Left lung (tissue), 14 donors: ENCODE data around the gene SAMD10. TPM values are rescaled to one million over a fixed set of nuclear protein-coding genes. Genes with fewer than 3 reads are reported as not detected.
A peak's percentile ranks its signal among the peaks of the same experiment; 100 is the strongest.

Experiments
- ATAC-seq: fragments of 200-7000 bp; cut with Tn5 transposase; one replicate; pipeline ENCODE4 v1.9.1; 2020; ENCODE audit warnings: moderate library complexity
- DNase-seq, 4 donors: peaks; one replicate each; pipeline ENCODE4 v3.0.0-alpha.2; 2013 to 2020
- H3K27ac ChIP-seq, 2 donors: fragments of 200-600 bp; sonication (generic) in 1 of 2; one replicate each; pipeline versions ENCODE4 v1.5.0 to v1.8.0; 2020 to 2021
- H3K27me3 ChIP-seq, 2 donors: fragments of 200-600 bp; sonication (generic) in 1 of 2; one replicate each; pipeline versions ENCODE4 v1.5.0 to v1.8.0; 2020 to 2021
- H3K36me3 ChIP-seq, 2 donors: fragments of 200-600 bp; sonication (generic) in 1 of 2; one replicate each; pipeline versions ENCODE4 v1.5.0 to v1.8.0; 2020 to 2021
- H3K4me1 ChIP-seq, 2 donors: fragments of 200-600 bp; one replicate each; pipeline ENCODE4 v1.8.0; 2021
- H3K4me3 ChIP-seq, 2 donors: fragments of 200-600 bp; sonication (generic) in 1 of 2; one replicate each; pipeline versions ENCODE4 v1.5.0 to v1.8.0; 2020 to 2021; ENCODE audit warnings: mild to moderate bottlenecking in 1 of 2
- H3K9me3 ChIP-seq, 2 donors: fragments of 200-600 bp; sonication (generic) in 1 of 2; one replicate each; pipeline versions ENCODE4 v1.5.0 to v1.8.0; 2020 to 2021
- CTCF ChIP-seq, 2 donors: fragments of 200-600 bp; sonication (generic) in 1 of 2; IDR thresholded peaks; one replicate each; pipeline versions ENCODE4 v1.5.0 to v1.8.0; 2021; ENCODE audit warnings: antibody characterized with exemption in 2 of 2
- intact Hi-C, 2 donors: fragments of 100-400 bp; cut with DNase I; formaldehyde crosslinking; loops; one replicate each; pipeline versions ENCODE4 v1.11.2 to v1.14.2; 2022
- long read RNA-seq, 12 donors: library from polyadenylated mRNA in 2 of 12; unstranded in 2 of 12; transcript quantifications; one replicate each; pipeline ENCODE4 v2.0.0 and lab custom pipeline, GENCODE V29; 2019 to 2026
- polyA plus RNA-seq, 6 donors: library from polyadenylated mRNA; unstranded; fragments of 120-200 nt; gene quantifications; one replicate each; pipeline ENCODE4 v1.2.1, GENCODE V29; 2013; ENCODE audit not compliant: insufficient read length in 6 of 6
- total RNA-seq, 2 donors: library from RNA; stranded (reverse); fragmentation: NEBNext Ultra II Directional; extraction: Animal tissue kit (Norgen Biotek cat#: 25700); gene quantifications; one replicate each; pipeline ENCODE4 v1.2.1, GENCODE V29; 2021
- donor health status: DM: no; HTN: yes; CAD: no.
- donor health status: DM: no; HTN: no; CAD: no.

The SAMD10 gene
- total RNA-seq (1 to 10 TPM; 4.6 to 6.0 TPM), polyA plus RNA-seq (10 to 100 TPM in 1 of 6 donors, 1 to 10 TPM in 5; 5.7 to 10.5 (median 8.0) TPM)
- long read RNA-seq, donor 1, partial matches to known transcripts = 0 of 3 reads
- long read RNA-seq, donor 1, other reads (novel, unspliced or antisense) = 0 of 3 reads
- long read RNA-seq, donor 2, partial matches to known transcripts = 0 of 2 reads
- long read RNA-seq, donor 2, other reads (novel, unspliced or antisense) = 0 of 2 reads
- long read RNA-seq, donor 3, partial matches to known transcripts = 80 of 103 reads
- long read RNA-seq, donor 3, other reads (novel, unspliced or antisense) = 22 of 103 reads
- long read RNA-seq, donor 4 = 0 reads
- long read RNA-seq, donor 5, partial matches to known transcripts = 0 of 1 reads
- long read RNA-seq, donor 5, other reads (novel, unspliced or antisense) = 0 of 1 reads
- long read RNA-seq, donor 6, partial matches to known transcripts = 0 of 2 reads
- long read RNA-seq, donor 6, other reads (novel, unspliced or antisense) = 0 of 2 reads
- long read RNA-seq, donor 7 = 0 reads
- long read RNA-seq, donor 8, partial matches to known transcripts = 221 of 225 reads
- long read RNA-seq, donor 8, other reads (novel, unspliced or antisense) = 0 of 225 reads
- long read RNA-seq, donor 9 = 0 reads
- long read RNA-seq, donor 10, partial matches to known transcripts = 1 of 2 reads
- long read RNA-seq, donor 10, other reads (novel, unspliced or antisense) = 1 of 2 reads
- long read RNA-seq, donor 11, transcript SAMD10-201 (5 exons, 2,181 nt) = major isoform, 7 of 181 reads
- long read RNA-seq, donor 11, partial matches to known transcripts = 149 of 181 reads
- long read RNA-seq, donor 11, other reads (novel, unspliced or antisense) = 23 of 181 reads
- long read RNA-seq, donor 12, partial matches to known transcripts = 125 of 157 reads
- long read RNA-seq, donor 12, other reads (novel, unspliced or antisense) = 32 of 157 reads

DNA sequence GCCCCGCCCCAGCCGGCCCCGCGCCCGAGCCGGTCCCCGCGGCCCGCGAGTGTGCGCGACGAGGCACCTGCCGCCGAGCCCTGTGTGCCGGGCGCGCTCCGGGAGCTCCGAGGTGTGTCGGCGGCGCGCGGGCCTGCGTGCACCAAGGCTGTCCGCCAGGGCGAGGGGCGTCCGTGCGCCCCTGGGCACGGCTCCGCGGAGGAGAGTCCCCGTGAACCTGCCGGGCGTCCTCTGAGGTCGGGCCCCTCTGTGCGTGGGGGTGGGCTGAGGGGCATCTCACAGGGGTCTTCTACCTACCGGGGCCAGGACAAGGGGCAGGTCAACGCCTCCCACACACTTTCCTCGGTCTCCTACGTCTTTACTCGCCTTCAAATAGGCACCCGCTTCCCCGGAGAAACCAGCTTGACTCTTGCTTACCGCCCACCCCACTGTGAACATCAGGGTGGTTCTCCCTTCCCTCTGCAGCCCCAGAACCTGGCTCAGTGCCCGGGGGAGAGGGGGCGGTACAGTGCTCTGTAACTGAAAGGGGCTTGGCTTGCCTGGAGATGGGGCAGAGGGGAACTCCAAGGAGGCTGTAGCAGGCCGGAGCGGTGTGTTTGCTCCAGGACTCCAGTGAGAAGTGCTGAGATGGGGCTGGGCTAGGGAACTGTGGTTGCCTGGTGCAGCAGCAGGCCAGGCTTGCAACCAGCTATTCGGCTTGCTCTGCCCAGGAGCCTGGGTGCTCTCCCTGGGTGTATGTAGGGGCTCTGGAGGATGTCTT lies at the start of gene SAMD10:
Gene SAMD10, minus strand, starts transcription at position 86 of the 760 bp plus-strand sequence. CDS start 175 bp downstream, outside the sequence.
- H3K4me1 ChIP-seq = peaks cover 22 to 53% of the 10 kb centered on the region in 2 donors
- DNase-seq (peak in 3 of 4 donors; percentile 56 to 79 (median 77)), ATAC-seq (peak; percentile 14)
- intact Hi-C loops = no loop called here
- H3K27ac ChIP-seq = peak within 1 kb of the TSS; percentile 44 to 90
- H3K4me3 ChIP-seq = peak within 1 kb of the TSS; percentile 52 to 97
- no peak for TF ChIP-seq CTCF (IDR thresholded peaks at IDR 0.05)
- H3K27me3 ChIP-seq = no peaks in the 10 kb centered on the region
- H3K36me3 ChIP-seq = peaks cover 0 to 23% of the 10 kb centered on the region in 2 donors
- H3K9me3 ChIP-seq = no peaks in the 10 kb centered on the region

- DNase-seq = peak in 1 of 4 donors; percentile 61
- Histone ChIP-seq H3K4me1 (no peaks in the 10 kb centered on the region), H3K9me3 (no peaks in the 10 kb centered on the region), H3K27me3 (no peaks in the 10 kb centered on the region), H3K27ac (no peak overlapping the region), H3K4me3 (no peak overlapping the region), H3K36me3 (peaks cover 0 to 100% of the 10 kb centered on the region in 2 donors)
- ATAC-seq = no peak
- intact Hi-C loops = no loop called here
- no peak for TF ChIP-seq CTCF (IDR thresholded peaks at IDR 0.05)
These were observed 48.7 kb upstream of the SAMD10 start for GRCh38 chr20:64027981-64028685.

GRCh38 chr20:64025826-64026412 lies 46.5 kb upstream of the SAMD10 start:
- Histone ChIP-seq H3K9me3 (no peaks in the 10 kb centered on the region), H3K27ac (no peak overlapping the region), H3K36me3 (peaks cover 0 to 94% of the 10 kb centered on the region in 2 donors), H3K4me1 (no peaks in the 10 kb centered on the region), H3K27me3 (no peaks in the 10 kb centered on the region), H3K4me3 (no peak overlapping the region)
- ATAC-seq = no peak
- no peak for TF ChIP-seq CTCF (IDR thresholded peaks at IDR 0.05)
- intact Hi-C loops = no loop called here
- no peak for DNase-seq

DNA sequence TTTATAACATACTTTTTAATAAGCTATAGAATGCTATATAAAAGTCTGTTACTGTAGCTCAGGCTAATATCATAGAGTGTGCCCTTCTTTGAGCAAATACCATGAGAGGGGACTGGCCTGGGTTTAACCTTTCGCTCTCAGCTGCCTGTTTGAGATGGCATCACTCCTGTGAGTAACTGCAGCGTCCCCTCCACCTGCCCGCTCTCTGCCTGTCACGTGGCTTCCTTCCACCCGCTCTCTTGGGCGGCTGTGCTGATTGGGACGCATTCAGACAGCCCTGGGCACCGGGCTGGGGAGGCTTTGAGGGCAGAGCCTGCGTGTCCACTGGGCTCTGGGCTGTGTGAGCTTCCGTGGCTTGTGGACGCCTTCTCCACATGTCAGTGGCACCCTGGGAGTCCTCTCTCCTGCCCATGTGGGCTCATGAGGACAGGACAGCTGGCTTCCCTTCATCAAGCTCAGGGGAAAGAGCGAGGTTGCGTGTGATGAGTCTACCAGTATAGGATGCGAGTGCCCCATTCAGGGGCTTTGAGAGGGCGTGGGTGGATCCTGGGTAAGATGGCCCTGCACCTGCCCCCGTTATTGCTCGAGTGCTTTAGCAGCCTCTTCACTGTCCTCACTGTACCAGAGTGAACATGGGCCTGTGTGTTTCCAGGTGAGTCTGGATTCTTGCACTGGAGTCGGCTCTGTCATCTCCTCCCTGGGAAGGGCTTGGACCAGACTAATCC lies 45.8 kb upstream of the SAMD10 start:
- Histone ChIP-seq H3K4me3 (no peak overlapping the region), H3K9me3 (no peaks in the 10 kb centered on the region), H3K27me3 (no peaks in the 10 kb centered on the region), H3K27ac (no peak overlapping the region), H3K36me3 (peaks cover 0 to 94% of the 10 kb centered on the region in 2 donors), H3K4me1 (peaks cover 0 to 2% of the 10 kb centered on the region in 2 donors)
- intact Hi-C loops = no loop called here
- DNase-seq (no peak), ATAC-seq (no peak)
- TF ChIP-seq CTCF (IDR thresholded peaks at IDR 0.05) = no peak
